ENCODE data around the gene TUFT1. TPM values are rescaled to one million over a fixed set of nuclear protein-coding genes. Genes with fewer than 3 reads are reported as not detected.
"Not testable (repeated sequence)": the region's sequence is repeated elsewhere in the genome, so short reads cannot be mapped to it uniquely, and the experiment has no call there.

The TUFT1 gene
- total RNA-seq, 1 donor from 2014 or later: 74.4 TPM

DNA sequence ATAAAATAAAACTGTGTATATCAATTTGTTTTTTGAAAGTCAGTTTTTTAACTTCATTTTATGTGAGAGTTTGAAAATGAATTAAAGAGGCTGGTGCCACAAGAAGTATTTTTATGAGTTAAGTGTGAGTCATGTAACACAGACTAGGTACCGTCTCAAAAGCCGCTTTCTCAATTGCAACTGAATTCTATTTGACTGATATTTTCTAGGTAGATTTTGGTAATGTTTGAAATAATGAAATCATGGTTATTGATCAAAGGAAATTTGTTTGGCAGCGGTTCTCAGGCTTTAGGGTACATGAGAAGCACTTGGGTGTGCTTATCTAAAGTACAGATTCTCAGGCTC is 76.4 kb downstream of the TUFT1 start:
- Histone ChIP-seq H3K27me3 (ENCODE audit: control insufficient read depth, insufficient read depth, low read length) (no peaks in the 10 kb centered on the region), H3K4me3 (ENCODE audit: low read depth, low read length) (no peak overlapping the region), H3K36me3 (ENCODE audit: control insufficient read depth, insufficient read depth, low read length) (no peaks in the 10 kb centered on the region)
- TF ChIP-seq, protein P1, sequence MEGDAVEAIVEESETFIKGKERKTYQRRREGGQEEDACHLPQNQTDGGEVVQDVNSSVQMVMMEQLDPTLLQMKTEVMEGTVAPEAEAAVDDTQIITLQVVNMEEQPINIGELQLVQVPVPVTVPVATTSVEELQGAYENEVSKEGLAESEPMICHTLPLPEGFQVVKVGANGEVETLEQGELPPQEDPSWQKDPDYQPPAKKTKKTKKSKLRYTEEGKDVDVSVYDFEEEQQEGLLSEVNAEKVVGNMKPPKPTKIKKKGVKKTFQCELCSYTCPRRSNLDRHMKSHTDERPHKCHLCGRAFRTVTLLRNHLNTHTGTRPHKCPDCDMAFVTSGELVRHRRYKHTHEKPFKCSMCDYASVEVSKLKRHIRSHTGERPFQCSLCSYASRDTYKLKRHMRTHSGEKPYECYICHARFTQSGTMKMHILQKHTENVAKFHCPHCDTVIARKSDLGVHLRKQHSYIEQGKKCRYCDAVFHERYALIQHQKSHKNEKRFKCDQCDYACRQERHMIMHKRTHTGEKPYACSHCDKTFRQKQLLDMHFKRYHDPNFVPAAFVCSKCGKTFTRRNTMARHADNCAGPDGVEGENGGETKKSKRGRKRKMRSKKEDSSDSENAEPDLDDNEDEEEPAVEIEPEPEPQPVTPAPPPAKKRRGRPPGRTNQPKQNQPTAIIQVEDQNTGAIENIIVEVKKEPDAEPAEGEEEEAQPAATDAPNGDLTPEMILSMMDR (IDR thresholded peaks at IDR 0.05; ENCODE audit: insufficient read depth, low read length, poor library complexity, severe bottlenecking): no peak
- no peak for DNase-seq (ENCODE audit: low read depth)

DNA sequence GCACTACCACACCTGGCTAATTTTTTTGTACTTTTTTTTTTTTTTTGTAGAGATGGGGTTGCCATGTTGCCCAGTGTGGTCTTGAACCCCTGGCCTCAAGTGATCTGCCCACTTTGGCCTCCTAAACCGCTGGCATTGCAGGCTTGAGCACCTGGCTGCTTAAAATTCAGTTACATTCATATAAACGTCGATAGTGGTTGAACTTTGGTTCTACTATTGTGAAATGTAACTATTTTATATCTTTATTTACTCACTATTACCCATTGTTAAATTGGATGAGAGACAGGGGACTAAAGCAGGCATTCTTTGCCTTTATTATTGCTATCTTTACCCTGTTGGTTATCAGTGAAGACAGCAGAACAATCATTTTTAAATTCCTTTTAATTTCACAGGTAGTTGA is 77.9 kb downstream of the TUFT1 start:
- no peaks in the 10 kb centered on the region for H3K36me3 ChIP-seq (ENCODE audit: control insufficient read depth, insufficient read depth, low read length)
- TF ChIP-seq, protein P1 (IDR thresholded peaks at IDR 0.05; ENCODE audit: insufficient read depth, low read length, poor library complexity, severe bottlenecking): no peak
- no peaks in the 10 kb centered on the region for H3K27me3 ChIP-seq (ENCODE audit: control insufficient read depth, insufficient read depth, low read length)
- DNase-seq (ENCODE audit: low read depth): no peak
- H3K4me3 ChIP-seq (ENCODE audit: low read depth, low read length): no peak overlapping the region

DNA sequence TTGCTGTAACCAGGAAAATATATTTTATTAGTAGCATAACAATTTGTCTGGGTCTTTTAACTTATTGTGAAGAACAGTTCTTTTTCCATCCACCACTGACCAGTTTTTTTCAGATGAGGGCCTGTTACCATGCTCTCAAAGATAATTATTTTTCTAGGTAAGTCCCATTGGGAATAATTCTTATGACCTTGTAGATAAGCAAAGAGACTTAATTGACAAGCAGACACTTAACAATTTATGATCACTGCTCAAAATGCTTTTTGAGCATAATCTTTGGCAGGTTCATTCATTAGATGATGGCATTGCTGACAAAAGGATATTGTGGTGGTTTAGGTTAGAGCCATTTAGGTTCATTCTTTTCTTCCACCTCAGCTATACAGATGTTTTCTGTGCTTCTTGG is 78.4 kb downstream of the TUFT1 start:
- H3K27me3 ChIP-seq (ENCODE audit: control insufficient read depth, insufficient read depth, low read length): no peaks in the 10 kb centered on the region
- no peaks in the 10 kb centered on the region for H3K36me3 ChIP-seq (ENCODE audit: control insufficient read depth, insufficient read depth, low read length)
- DNase-seq (ENCODE audit: low read depth): no peak
- H3K4me3 ChIP-seq (ENCODE audit: low read depth, low read length): no peak overlapping the region
- TF ChIP-seq, protein P1 (IDR thresholded peaks at IDR 0.05; ENCODE audit: insufficient read depth, low read length, poor library complexity, severe bottlenecking): no peak

DNA sequence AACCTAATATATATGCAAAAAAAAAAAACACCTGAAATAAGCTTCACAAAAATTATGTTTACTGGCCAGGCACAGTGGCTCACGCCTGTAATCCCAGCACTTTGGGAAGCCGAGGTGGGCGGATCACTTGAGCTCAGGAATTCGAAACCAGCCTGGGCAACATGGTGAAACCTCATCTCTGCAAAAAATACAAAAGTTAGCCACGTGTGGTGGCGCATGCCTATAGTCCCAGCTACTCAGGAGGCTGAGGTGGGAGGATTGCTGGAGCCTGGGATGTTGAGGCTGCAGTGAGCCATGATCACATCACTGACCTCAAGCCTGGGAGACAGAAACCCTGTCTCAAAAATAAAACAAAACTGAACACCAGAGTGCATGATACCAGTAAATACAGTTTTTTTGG is 78.9 kb downstream of the TUFT1 start:
- H3K36me3 ChIP-seq (ENCODE audit: control insufficient read depth, insufficient read depth, low read length): not testable (repeated sequence)

DNA sequence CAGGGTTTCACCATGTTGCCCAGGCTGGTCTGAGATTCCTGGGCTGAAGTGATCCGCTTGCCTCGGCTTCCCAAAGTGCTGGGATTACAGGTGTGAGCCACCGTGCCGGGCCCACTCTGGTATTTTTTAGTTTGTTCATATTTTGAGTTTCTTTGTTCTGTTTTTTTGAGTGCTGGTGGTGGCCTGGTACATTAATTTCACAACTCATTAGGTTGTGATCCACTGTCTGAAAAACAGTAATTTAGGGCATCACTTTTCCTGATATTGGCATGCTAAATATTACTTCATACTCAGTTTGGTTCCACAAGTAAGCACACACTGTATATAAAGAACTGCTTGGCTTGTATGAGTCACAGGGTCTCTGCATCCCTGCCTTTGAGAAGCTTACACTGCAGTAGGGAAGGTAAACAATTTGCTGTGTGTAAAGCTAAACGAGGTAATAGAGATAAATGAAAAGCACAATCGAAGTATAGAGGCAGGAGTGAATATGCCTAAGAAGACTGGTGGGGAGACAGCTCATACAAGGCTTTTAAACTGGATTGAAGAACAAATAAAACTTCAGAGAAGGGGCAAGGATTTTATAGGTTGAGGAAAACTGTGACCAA is 79.5 kb downstream of the TUFT1 start:
- H3K36me3 ChIP-seq (ENCODE audit: control insufficient read depth, insufficient read depth, low read length): no peaks in the 10 kb centered on the region
- H3K4me3 ChIP-seq (ENCODE audit: low read depth, low read length): no peak overlapping the region
- TF ChIP-seq, protein P1 (IDR thresholded peaks at IDR 0.05; ENCODE audit: insufficient read depth, low read length, poor library complexity, severe bottlenecking): no peak
- no peak for DNase-seq (ENCODE audit: low read depth)
- H3K27me3 ChIP-seq (ENCODE audit: control insufficient read depth, insufficient read depth, low read length): no peaks in the 10 kb centered on the region

More for the DNA sequence above, 78.9 kb downstream of the TUFT1 start:
- H3K27me3 ChIP-seq (ENCODE audit: control insufficient read depth, insufficient read depth, low read length); DNase-seq (ENCODE audit: low read depth); H3K4me3 ChIP-seq (ENCODE audit: low read depth, low read length): not testable (repeated sequence)

DNA sequence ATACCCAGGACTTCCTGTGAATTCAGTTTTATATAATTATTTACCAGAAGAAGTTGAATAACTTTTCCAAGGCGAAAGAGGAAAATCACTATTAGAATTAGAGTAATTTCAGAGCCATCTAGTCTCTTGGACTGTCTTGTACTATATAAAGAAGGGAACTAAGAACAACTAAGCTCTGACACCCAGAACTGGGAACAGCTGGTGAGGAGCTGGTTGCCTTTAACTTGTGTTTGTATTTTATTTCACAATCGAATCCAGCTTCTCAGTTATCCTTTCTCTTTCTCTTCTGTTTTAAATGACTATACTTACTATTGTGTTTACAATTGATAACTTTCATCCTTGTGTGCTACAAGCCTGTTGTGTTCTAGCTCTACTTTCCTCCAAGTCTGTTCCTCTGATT is 80.2 kb downstream of the TUFT1 start:
- TF ChIP-seq, protein P1 (IDR thresholded peaks at IDR 0.05; ENCODE audit: insufficient read depth, low read length, poor library complexity, severe bottlenecking): no peak

More for the DNA sequence above, 80.2 kb downstream of the TUFT1 start:
- H3K27me3 ChIP-seq (ENCODE audit: control insufficient read depth, insufficient read depth, low read length): no peaks in the 10 kb centered on the region
- H3K4me3 ChIP-seq (ENCODE audit: low read depth, low read length): no peak overlapping the region
- DNase-seq (ENCODE audit: low read depth): no peak
- no peaks in the 10 kb centered on the region for H3K36me3 ChIP-seq (ENCODE audit: control insufficient read depth, insufficient read depth, low read length)

Data from kidney epithelial cell (primary cell).